Measurements from ENCODE around the gene ZNF829. TPM values are rescaled to one million over a fixed set of nuclear protein-coding genes. Genes with fewer than 3 reads are reported as not detected.

The ZNF829 gene
- total RNA-seq (2014; rRNA removed; shearing (Covaris generic)) (6.4 and 8.5 TPM in 2 replicates), polyA plus RNA-seq (2016; fragmentation: Nextera tagmentation; extraction: Ambion mirVana) (4.3 and 5.9 TPM in 2 replicates)
- long read RNA-seq, partial matches to known transcripts, result 0 of 1 reads
- long read RNA-seq, other reads (novel, unspliced or antisense), result 1 of 1 reads

DNA sequence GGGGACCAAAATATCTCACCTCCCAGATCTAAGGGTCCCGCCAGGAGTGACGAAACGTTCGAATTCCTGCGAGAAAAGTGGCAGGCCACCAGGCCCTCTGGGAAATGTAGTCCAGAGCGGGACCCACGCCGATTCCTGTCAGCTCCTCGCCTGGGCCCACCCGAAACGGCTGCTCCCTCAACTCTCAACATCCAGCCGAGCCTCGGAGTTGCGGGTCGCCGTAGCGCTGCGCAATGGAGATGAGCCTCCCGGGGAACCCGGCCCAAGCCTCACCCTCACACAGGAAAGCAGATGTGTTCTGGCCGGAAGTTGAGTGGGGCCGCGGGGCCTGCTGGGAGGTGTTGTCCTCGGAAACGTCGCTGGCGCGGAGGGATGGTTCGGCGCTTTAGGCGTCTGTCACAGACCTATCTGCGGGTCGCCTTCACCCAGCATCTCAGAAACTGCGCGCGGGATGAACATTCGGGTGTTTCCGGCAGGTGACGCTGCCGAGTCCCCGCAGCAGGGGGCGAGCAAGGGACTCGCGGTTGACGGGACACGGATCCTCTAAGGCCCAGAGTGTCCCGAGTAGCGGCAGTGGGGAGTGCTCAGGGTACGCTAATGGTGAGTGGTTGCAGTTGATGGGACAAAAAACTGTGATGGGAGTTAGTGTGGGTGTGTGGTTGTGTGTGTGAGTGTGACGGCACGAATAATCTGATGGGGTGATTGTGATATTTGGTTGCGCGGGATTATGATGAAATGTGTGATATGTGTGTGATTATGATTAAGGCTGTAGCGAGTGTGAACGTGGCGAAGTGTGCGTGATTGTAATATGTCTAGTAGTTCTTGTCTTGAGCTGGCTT, at the start of gene ZNF829, which contains the start of gene ZNF568:
Gene ZNF829, minus strand, starts transcription at position 300 of the 839 bp plus-strand sequence. CDS start 1,124 bp downstream, outside the sequence.
Gene ZNF568, plus strand, starts transcription at position 341 of the 839 bp plus-strand sequence. CDS start 6,439 bp downstream, outside the sequence.
- H3F3A ChIP-seq (replicated peaks; ENCODE audit: low read depth), result no peaks in the 10 kb centered on the region
- peak within 1 kb of the TSS; percentile 86 for H3K4me3 ChIP-seq
- H3K27me3 ChIP-seq (ENCODE audit: insufficient read depth), result no peaks in the 10 kb centered on the region
- Mint-ChIP-seq H3K36me3 (ENCODE audit: low read depth) (peaks cover 62% of the 10 kb centered on the region), H3K27me3 (ENCODE audit: insufficient read depth, low read depth, poor library complexity) (no peaks in the 10 kb centered on the region), H3K9me3 (peaks cover 46% of the 10 kb centered on the region), H3K4me3 (peak within 1 kb of the TSS; percentile 92), H3K4me1 (peaks cover 10% of the 10 kb centered on the region), H3K27ac (peak within 1 kb of the TSS; percentile 83)
- peak within 1 kb of the TSS; percentile 94 for H3K4me2 ChIP-seq
- ATAC-seq (peak; percentile 98), DNase-seq (ENCODE audit: low spot score) (peak; percentile 98)
- no peaks in the 10 kb centered on the region for H3K36me3 ChIP-seq (ENCODE audit: insufficient read depth)
- no peaks in the 10 kb centered on the region for H3K4me1 ChIP-seq (ENCODE audit: insufficient read depth)
- 0 out of 2 replicates have a peak, but pooled peaks cover 2% of the 10 kb centered on the region for H3K9me2 ChIP-seq (ENCODE audit: insufficient read depth)
- peak within 1 kb of the TSS; percentile 89; the same call in 1 of the 2 replicates for H3K27ac ChIP-seq (ENCODE audit: low read depth)
- peak; percentile 44 for TF ChIP-seq POLR2AphosphoS5 (IDR thresholded peaks at IDR 0.05; ENCODE audit: low read depth)
- TF ChIP-seq CREB1 (CRISPR knock-in tag; IDR thresholded peaks at IDR 0.05; ENCODE audit: low read depth), result peak; percentile 72
- no peak for TF ChIP-seq EZH2 (IDR thresholded peaks at IDR 0.05; ENCODE audit: low read depth, unreplicated experiment)
- TF ChIP-seq NANOG (IDR thresholded peaks at IDR 0.05; ENCODE audit: borderline replicate concordance), result no peak
- TF ChIP-seq, protein P1, sequence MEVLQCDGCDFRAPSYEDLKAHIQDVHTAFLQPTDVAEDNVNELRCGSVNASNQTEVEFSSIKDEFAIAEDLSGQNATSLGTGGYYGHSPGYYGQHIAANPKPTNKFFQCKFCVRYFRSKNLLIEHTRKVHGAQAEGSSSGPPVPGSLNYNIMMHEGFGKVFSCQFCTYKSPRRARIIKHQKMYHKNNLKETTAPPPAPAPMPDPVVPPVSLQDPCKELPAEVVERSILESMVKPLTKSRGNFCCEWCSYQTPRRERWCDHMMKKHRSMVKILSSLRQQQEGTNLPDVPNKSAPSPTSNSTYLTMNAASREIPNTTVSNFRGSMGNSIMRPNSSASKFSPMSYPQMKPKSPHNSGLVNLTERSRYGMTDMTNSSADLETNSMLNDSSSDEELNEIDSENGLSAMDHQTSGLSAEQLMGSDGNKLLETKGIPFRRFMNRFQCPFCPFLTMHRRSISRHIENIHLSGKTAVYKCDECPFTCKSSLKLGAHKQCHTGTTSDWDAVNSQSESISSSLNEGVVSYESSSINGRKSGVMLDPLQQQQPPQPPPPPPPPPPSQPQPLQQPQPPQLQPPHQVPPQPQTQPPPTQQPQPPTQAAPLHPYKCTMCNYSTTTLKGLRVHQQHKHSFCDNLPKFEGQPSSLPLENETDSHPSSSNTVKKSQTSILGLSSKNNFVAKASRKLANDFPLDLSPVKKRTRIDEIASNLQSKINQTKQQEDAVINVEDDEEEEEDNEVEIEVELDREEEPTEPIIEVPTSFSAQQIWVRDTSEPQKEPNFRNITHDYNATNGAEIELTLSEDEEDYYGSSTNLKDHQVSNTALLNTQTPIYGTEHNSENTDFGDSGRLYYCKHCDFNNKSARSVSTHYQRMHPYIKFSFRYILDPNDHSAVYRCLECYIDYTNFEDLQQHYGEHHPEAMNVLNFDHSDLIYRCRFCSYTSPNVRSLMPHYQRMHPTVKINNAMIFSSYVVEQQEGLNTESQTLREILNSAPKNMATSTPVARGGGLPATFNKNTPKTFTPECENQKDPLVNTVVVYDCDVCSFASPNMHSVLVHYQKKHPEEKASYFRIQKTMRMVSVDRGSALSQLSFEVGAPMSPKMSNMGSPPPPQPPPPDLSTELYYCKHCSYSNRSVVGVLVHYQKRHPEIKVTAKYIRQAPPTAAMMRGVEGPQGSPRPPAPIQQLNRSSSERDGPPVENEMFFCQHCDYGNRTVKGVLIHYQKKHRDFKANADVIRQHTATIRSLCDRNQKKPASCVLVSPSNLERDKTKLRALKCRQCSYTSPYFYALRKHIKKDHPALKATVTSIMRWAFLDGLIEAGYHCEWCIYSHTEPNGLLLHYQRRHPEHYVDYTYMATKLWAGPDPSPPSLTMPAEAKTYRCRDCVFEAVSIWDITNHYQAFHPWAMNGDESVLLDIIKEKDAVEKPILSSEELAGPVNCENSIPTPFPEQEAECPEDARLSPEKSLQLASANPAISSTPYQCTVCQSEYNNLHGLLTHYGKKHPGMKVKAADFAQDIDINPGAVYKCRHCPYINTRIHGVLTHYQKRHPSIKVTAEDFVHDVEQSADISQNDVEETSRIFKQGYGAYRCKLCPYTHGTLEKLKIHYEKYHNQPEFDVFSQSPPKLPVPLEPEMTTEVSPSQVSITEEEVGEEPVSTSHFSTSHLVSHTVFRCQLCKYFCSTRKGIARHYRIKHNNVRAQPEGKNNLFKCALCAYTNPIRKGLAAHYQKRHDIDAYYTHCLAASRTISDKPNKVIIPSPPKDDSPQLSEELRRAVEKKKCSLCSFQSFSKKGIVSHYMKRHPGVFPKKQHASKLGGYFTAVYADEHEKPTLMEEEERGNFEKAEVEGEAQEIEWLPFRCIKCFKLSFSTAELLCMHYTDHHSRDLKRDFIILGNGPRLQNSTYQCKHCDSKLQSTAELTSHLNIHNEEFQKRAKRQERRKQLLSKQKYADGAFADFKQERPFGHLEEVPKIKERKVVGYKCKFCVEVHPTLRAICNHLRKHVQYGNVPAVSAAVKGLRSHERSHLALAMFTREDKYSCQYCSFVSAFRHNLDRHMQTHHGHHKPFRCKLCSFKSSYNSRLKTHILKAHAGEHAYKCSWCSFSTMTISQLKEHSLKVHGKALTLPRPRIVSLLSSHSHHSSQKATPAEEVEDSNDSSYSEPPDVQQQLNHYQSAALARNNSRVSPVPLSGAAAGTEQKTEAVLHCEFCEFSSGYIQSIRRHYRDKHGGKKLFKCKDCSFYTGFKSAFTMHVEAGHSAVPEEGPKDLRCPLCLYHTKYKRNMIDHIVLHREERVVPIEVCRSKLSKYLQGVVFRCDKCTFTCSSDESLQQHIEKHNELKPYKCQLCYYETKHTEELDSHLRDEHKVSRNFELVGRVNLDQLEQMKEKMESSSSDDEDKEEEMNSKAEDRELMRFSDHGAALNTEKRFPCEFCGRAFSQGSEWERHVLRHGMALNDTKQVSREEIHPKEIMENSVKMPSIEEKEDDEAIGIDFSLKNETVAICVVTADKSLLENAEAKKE (CRISPR knock-in tag; IDR thresholded peaks at IDR 0.05), result no peak
- TF ChIP-seq, protein P2, sequence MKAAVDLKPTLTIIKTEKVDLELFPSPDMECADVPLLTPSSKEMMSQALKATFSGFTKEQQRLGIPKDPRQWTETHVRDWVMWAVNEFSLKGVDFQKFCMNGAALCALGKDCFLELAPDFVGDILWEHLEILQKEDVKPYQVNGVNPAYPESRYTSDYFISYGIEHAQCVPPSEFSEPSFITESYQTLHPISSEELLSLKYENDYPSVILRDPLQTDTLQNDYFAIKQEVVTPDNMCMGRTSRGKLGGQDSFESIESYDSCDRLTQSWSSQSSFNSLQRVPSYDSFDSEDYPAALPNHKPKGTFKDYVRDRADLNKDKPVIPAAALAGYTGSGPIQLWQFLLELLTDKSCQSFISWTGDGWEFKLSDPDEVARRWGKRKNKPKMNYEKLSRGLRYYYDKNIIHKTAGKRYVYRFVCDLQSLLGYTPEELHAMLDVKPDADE (IDR thresholded peaks at IDR 0.05), result peak; percentile 95
- no peak for TF ChIP-seq ZNF331 (CRISPR knock-in tag; IDR thresholded peaks at IDR 0.05; ENCODE audit: low read depth)
- no peak for TF ChIP-seq EZH2phosphoT487 (IDR thresholded peaks at IDR 0.05; ENCODE audit: unreplicated experiment)
- TF ChIP-seq, protein P3, sequence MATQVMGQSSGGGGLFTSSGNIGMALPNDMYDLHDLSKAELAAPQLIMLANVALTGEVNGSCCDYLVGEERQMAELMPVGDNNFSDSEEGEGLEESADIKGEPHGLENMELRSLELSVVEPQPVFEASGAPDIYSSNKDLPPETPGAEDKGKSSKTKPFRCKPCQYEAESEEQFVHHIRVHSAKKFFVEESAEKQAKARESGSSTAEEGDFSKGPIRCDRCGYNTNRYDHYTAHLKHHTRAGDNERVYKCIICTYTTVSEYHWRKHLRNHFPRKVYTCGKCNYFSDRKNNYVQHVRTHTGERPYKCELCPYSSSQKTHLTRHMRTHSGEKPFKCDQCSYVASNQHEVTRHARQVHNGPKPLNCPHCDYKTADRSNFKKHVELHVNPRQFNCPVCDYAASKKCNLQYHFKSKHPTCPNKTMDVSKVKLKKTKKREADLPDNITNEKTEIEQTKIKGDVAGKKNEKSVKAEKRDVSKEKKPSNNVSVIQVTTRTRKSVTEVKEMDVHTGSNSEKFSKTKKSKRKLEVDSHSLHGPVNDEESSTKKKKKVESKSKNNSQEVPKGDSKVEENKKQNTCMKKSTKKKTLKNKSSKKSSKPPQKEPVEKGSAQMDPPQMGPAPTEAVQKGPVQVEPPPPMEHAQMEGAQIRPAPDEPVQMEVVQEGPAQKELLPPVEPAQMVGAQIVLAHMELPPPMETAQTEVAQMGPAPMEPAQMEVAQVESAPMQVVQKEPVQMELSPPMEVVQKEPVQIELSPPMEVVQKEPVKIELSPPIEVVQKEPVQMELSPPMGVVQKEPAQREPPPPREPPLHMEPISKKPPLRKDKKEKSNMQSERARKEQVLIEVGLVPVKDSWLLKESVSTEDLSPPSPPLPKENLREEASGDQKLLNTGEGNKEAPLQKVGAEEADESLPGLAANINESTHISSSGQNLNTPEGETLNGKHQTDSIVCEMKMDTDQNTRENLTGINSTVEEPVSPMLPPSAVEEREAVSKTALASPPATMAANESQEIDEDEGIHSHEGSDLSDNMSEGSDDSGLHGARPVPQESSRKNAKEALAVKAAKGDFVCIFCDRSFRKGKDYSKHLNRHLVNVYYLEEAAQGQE (IDR thresholded peaks at IDR 0.05; ENCODE audit: unreplicated experiment), result no peak
- no peak for TF ChIP-seq JUNB (IDR thresholded peaks at IDR 0.05; ENCODE audit: unreplicated experiment)
- no peak for TF ChIP-seq STAT1 (IDR thresholded peaks at IDR 0.05; ENCODE audit: unreplicated experiment)
- no peak for TF ChIP-seq ZNF114 (CRISPR knock-in tag; IDR thresholded peaks at IDR 0.05)
- TF ChIP-seq, protein P4, sequence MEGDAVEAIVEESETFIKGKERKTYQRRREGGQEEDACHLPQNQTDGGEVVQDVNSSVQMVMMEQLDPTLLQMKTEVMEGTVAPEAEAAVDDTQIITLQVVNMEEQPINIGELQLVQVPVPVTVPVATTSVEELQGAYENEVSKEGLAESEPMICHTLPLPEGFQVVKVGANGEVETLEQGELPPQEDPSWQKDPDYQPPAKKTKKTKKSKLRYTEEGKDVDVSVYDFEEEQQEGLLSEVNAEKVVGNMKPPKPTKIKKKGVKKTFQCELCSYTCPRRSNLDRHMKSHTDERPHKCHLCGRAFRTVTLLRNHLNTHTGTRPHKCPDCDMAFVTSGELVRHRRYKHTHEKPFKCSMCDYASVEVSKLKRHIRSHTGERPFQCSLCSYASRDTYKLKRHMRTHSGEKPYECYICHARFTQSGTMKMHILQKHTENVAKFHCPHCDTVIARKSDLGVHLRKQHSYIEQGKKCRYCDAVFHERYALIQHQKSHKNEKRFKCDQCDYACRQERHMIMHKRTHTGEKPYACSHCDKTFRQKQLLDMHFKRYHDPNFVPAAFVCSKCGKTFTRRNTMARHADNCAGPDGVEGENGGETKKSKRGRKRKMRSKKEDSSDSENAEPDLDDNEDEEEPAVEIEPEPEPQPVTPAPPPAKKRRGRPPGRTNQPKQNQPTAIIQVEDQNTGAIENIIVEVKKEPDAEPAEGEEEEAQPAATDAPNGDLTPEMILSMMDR (conservative IDR thresholded peaks at IDR 0.05; ENCODE audit: low read depth in 2 of 2), result peak; percentile 56 to 70
- no peaks in the 10 kb centered on the region for H3K79me2 ChIP-seq (replicated peaks; ENCODE audit: insufficient read depth)
- H2AFZ ChIP-seq, result peak within 1 kb of the TSS; percentile 99
- no peaks in the 10 kb centered on the region for H4K20me1 ChIP-seq (replicated peaks; ENCODE audit: insufficient read depth)

All from GM23338 (cell line).